Measurements from ENCODE around the gene ZNF664.

ZNF664 gene

DNA sequence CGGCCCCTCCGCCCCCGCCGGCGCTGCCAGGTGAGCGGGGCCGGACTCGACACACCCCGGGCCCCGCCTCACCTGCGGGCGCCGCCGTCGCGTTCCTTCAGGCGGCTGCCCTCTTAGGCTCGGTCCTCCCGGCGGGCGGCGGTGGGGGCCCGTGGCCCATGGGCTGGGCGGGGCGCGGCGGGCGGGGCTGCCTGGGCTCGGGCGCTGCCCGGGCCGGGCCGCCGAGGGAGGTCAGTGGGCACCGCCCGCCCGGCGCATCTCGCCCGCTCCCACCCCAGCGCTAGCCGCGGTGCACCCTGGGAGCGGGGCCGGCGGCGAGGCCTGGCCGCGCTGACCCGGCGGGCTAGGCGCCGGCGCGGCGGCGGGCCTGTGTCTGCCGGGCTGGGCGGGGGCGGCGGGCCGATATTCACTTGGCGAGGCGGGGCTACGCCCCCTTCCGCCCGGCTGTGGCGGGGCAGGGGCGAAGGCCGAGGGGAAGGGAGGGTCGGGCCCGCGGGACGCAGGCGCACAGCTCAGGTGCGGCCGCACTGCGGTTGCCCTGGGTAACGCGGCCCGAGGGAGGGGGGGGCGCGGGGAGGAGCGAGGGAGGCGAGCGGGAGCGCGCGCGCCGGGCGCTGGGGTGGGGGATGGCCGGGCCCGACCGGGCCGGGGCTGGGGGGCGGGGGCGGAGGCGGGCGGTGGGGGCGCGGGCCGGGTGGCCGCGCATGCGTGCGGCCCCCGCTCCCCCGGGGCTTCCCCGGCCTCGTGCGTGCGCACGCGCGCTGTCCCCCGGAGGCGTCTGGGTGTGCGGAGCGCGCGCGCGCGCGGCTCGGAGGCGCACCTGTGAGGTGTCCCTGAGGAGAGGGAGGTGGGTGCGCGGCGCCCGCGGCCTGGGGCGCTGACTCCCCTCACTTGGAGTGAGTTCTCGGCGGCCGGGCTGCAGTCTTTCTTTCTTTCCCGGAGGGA is at the start of gene ZNF664, which contains the start of gene CCDC92:
Gene ZNF664 (plus strand): TSS at position 759 of the 945 bp plus-strand sequence. CDS start 38,930 bp downstream, outside the sequence.
Gene CCDC92 (minus strand): TSS at position 375 of the 945 bp plus-strand sequence. CDS start 28,526 bp downstream, outside the sequence.
- peak; percentile 95 for DNase-seq (ENCODE audit: low read depth)

DNA sequence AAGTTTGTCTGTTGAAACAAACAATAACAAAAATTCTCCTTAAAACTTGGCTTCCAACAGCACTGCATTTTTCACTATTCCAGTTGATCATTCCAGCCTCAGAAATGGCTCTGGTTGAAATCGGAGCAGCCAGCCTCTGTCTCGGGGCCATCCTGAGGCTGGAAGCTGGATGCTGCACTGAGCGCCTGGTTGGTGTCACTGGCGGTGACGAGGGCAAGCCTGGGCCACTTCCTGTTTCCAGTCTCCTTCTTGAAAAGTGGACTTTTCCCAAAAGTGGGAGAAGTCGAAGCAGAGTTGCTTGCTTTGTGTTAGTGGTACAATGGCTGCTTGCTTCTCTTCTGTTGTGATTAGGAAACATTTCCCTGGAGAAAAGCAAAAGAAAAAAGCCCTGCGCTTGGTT is 49.1 kb upstream of the ZNF664 start:
- no peak for DNase-seq (ENCODE audit: low read depth)

DNA sequence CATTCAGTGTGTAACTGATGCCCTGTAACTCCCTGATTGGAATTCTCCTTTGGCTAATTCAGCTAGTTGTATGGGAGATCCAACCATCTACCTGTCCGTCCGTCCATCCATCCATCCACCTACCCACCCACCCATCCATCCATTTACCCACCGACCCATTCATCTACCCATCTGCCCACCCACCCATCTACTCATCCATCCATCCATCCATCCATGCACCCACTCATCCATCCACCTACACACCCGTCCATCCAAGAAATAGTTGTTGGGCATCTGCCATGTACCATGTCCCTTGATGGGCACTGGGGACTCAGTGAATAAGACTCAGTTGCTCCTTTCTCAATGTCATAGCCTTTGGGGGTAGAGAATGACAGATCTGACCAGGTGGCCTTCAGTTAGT is 48.5 kb upstream of the ZNF664 start:
- DNase-seq (ENCODE audit: low read depth), result no peak

DNA sequence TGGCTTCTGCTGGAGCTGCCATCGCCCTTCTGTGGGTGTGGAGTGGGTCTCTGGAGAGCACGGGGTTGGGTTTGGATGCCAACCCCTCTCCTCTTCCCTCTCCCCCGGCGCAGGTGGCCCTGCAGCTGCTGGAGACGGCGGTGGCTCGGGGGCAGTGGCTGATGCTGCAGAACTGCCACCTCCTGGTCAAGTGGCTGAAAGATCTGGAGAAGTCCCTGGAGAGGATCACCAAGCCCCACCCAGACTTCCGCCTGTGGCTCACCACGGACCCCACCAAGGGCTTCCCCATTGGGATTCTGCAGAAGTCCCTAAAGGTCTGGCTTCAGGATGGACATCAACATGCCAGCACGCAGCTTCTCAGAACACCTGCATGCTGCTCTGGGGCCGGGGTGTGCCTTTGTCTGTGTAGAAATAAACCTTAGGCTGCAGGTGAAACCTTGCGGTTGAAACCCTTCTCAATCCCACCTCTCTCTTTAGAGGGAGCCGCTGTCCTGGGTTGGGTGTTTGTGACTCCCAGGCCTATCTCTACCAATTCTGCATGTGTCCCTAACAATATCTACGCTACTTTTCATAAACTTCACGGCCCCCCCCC is 44.6 kb upstream of the ZNF664 start:
- DNase-seq (ENCODE audit: low read depth), result no peak

DNA sequence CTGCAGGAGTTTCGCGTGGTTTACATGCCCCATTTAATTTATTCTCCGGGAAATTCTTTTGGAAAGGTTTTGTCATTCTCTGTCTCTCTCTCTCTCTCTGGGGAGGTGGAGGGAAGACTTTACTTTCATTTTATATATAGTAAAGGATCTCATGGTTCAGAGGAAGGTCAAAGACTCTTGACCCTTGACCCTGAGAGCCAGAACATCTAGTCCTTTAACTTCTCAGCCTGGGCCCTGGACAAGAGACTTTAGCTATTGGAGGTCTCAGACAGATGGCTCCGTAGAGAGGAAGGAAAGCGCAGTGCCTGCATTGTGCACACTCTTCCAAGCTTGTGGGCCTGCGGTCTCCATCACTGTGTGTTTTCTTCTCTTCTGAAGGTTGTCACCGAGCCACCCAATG is 44.1 kb upstream of the ZNF664 start:
- DNase-seq (ENCODE audit: low read depth), result no peak

DNA sequence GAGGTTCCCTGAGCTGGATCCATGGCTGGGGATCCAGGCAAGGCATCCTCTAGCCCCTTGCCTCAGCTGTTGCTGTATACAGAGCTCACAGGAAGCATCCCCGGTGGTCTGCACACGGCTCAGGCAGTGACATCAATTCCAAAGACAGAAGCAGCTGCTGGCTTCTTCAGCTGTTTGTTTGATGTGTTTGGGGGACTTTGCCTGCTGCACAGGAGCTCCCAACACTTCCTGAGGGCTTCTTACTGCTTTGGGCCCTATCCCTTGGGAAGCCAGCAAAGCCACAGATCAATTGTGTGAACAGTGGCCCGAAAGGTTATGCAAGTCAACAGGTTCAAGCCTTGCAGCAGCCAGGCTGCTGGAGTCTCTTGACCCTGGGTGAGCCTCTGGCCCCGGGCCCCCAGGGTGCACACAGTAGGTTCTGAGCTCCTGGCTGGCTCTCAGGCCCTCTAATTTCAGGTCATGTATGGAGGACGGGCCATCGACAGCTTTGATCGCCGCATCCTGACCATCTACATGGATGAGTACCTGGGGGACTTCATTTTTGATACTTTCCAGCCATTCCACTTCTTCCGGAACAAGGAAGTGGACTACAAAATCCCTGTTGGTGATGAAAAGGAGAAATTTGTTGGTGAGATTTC is 43.0 kb upstream of the ZNF664 start:
- no peak for DNase-seq (ENCODE audit: low read depth)

DNA sequence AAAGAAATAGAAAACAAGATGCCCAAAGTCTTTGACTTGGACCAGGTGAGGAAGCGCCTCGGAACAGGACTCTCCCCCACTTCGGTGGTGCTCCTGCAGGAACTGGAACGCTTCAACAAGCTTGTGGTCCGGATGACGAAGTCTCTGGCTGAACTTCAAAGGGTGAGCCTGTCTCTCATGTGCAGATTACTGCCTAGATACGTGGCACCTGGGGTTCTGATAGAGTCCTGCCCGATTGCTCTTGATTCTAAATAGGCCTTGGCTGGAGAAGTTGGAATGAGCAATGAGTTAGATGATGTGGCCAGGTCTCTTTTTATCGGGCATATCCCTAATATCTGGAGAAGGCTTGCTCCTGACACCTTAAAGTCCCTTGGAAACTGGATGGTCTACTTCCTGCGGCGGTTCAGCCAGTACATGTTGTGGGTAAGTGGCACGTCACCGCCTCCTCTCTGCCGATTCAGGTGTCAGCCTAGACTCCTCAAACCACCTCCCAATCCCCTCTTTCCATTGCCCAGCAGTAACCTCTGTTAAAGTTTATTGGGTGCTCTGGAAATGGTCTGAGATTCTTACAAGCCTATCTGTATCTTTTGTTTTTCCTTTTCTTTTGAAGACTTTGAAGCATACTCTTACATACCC is 41.2 kb upstream of the ZNF664 start:
- no peak for DNase-seq (ENCODE audit: low read depth)

DNA sequence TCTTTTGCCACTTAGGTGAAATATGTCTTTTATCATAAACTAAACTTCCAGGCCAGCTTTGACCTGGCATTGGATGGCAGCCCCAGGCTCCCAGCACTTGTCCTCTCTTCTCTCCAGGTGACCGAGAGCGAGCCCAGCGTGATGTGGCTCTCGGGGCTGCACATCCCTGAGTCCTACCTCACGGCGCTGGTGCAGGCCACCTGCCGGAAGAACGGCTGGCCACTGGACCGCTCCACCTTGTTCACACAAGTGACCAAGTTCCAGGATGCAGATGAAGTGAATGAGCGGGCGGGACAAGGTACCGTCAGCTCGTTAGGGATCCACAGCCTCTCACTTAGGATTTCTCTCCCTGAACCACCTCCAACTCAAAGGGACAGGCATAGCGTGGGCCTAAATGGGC is 39.8 kb upstream of the ZNF664 start:
- no peak for DNase-seq (ENCODE audit: low read depth)

DNA sequence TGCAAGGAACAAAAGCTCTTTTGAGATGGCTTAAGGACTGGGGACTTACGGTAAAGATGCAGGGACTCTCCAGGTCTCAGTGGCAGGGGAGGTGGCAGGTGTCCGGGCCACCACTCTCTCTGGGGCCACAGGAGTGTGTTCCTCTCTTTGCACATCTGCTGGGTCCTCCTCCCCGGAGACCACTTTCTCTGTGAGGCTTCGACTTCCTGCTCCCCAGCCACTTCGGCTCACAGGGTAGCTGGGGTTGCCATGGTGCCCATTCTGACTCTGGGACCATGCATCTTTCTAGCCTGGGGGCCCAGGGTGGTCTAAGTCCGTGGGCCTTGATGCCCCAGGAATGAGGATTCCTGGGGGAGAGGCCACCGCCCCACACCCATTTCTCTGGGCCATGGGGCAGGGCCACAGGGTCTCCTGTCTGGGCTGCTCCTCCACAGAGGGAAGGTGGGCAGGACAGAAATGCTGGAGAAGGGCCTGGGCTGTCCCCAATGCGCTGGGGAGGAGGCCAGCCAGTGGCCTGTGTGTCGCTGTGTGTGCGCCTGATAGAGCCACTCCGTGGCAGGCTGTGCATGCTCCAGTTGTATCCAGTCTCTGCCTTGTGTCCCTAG is 38.9 kb upstream of the ZNF664 start:
- DNase-seq (ENCODE audit: low read depth), result no peak

DNA sequence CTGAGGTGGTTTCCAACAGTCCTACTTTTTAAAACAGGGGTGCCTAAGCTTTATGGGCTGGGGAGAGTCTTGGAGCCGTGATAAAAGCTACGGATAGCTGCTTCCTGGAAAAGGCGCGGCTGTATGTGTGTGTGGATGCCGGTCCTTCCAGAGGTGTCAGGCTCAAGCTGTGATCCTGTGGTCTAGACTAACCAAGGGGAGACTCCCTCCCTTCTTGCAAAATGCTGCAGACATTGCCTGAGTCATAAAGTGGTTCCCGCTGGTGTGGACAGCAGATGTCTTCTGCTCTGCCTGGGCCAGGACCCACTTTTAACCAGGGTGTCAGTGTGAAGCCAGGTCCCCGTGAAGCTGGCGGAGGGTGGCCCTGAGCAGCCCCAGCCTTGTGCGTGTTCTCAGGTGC is 38.2 kb upstream of the ZNF664 start:
- no peak for DNase-seq (ENCODE audit: low read depth)

DNA sequence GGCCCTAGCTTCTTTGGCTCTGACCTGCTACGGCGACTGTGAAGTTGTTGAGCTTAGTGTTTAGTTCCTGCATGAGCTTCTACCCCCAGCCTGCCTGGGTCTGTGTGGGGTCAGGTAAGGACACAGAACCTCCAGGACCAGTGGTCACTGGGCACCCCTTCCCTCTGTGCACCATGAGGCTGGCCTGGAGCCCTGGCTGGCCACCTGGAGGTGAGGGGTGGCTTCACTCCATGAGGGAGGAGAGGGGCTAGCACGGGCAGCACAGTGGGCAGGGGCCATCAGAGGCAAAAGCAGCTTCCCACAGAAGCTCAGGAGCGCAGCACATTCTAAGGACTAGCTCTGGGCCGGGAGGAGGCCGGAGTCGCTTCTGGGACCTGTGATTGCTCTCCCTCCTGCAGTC is 37.1 kb upstream of the ZNF664 start:
- DNase-seq (ENCODE audit: low read depth), result no peak

DNA sequence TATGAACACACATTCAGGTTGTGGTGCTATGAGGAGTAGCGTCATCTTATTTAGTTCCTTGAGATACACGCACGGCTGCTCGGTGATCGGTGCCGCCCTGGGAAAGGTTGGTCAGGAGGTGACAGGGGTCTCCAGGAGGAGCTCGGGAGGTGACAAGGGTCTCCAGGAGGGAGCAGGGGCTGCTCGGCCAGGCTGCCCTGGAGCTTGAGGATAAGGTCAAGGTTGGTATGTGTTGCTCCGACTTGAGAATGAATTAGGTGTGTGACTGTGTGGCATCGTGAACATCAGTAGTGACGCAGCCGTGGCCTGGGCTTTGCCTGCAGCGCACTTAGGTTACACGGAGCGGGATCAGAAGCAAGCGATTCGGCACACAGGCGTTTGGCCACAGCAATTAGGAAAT is 36.5 kb upstream of the ZNF664 start:
- DNase-seq (ENCODE audit: low read depth), result no peak

DNA sequence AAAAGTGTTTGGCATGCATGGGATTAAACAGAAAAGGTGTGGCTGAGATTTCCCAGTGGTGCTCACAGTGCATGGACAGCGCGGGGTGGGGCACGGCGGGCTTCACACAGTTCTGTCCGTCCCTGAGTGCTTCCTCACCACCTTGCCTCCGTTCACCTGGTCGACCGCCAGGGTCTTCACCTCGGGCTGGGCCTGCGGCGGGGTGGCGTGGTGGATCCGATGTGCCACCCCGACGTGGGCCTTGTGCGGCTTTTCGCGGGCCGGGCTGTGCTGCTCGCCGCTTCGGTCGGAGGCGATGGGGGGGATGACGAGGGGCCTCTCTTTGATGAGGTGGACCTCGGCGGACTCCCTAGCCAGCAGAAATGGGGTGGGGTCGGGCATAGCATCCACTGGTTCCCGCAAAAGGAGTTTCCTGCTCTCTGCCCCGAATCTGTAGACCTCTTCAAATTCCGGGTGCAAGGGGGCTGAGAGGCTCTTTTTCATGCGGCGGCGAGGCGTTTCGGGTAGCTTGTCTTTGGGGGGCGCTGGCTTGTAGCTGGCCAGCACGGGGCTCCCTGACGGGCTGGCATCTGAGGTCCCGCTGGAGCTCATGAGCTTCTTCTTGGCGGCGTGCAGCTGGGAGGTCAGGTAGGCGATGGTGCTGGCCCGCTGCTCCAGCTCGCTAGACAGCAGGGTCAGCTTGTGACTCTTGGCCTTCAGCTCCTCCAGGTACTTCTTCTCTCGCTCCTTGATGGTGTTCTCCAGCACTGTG is 35.9 kb upstream of the ZNF664 start:
- no peak for DNase-seq (ENCODE audit: low read depth)

DNA sequence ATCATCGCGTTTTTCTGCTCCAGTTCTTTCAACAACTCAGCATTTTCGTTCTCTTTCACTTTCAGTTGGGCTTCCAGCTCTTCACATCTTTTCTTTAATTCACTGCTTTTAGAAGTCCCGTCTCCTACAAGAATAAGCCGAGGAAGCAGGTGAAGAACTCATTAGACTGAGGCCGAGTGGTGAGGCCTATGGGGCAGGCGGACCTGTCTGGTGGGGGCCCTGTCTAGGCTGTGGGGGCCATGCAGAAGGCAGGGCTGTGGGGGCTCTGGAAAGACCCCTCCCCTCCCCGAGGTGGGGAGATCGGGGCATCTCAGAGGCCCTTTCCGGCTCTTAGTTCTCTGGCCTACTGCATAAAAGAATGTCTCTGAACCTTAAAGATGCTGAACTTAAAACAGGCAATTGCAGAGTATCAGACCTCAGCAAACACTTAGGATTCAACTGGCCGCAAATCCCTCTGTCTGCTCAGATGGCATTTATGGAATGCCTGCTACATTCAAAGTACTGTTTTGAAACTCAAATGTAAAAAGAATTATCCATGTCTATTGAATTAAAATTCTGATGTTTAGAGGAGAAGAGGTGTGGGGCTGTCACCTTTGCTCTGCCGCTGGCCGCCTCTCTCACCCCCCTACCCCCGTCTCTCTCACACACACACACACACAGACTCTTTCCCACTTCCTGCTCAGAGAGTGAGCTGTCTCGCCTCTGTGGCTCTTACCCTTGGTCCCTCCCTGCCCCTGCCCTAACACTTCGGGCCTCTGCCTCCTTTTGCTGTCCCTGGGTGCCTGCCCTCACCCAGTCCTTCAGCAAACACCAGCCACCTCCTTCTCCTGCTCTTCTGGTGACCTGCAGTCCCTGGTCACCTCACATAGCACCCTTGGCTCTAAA is 35.1 kb upstream of the ZNF664 start:
- peak; percentile 31 for DNase-seq (ENCODE audit: low read depth)

DNA sequence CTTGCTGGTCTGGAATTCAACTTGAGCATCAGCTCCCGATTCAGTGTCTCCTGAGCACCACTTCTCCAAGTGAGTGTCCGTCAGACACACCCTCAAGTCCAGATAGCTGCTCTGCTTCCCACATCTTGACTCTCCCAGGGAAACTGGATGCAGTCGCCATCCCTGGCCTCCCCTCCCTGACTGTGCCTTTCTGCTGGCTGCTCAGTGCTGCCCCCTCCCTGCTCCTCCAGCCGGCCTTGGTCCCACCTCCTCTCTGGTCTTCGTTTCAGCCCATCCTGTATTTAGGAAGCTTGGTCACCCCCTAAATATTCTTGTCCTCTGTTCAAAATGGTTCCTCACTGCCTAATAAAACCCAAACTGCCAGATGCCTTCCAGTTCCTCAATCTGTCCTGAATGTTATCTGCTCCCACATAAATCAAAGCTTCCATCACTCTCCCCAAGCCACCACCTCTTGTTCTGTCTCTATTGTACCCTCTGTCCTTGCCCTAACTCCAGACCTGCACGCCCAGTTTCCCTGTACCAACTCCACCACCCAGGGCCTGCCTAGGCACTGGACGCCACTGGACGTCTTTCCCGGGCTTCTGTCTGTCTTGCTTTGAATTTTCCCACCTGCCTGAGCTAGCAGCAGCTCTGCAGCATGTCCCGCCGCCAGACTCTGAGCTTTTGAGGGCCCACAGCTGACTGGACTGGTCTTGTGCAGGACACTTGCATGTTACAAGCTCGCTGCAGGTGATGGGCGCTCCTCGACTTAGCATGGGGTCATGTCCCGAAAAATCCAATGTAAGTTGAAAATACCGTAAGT is 34.1 kb upstream of the ZNF664 start:
- no peak for DNase-seq (ENCODE audit: low read depth)

DNA sequence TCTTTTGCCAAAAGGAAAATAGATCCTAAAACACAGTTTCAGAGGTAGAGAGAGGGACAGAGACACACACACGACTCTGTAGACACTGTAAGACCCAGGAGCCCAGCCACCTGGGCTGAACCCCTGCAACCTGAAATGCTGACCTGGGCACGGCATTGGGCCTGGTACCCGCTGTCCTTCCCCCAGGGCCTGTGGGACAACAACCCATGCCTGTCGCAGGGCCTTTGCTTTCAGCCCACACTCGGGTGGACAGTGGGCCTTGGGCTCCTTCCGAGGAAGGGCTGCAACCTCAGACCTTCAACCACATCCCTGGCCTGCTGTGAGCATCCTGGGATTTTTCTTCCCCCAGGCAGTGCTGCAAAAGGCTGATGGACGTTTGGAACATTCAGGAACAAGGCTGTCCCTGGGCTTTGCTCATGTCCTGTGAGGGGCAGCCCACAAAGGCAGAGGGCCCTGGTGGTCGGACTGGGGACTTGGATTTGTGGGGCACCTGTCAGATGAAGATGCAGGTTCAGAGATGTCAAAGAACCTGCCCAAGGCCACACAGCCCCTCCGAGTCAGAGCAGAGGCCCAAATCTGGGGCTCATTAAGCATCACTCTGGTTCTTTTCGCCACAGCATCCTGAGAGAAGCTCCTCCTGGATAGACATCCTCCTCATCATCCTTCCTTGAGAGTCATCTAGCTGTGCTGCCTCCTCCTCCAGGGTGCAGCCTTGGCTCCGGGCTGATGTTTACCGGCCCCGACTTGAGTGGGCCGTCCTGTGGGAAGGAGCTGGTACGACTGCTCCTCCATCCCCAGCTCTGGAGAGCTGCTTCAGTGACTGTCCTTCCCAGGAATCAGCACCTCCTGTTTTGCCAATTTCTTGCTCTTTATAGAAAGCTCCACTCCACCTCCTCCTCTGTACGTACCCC is 33.0 kb upstream of the ZNF664 start:
- no peak for DNase-seq (ENCODE audit: low read depth)

DNA sequence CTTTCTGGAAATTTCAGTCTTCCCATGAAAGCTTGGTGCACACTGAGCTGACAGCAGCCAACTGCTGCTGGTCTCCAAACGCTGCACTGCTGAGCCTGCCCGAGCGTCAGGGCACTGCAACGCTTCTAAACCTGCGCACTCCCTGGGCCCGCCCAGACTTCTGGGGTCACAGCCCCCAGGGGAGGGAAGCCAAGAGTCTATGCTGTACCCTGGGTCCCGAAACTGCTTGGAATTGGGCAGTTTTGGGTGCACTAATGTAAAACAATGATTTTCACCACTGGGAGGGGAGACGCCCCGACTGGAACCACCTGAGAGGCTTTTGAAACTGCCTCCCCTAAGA is 32.4 kb upstream of the ZNF664 start:
- DNase-seq (ENCODE audit: low read depth), result no peak

DNA sequence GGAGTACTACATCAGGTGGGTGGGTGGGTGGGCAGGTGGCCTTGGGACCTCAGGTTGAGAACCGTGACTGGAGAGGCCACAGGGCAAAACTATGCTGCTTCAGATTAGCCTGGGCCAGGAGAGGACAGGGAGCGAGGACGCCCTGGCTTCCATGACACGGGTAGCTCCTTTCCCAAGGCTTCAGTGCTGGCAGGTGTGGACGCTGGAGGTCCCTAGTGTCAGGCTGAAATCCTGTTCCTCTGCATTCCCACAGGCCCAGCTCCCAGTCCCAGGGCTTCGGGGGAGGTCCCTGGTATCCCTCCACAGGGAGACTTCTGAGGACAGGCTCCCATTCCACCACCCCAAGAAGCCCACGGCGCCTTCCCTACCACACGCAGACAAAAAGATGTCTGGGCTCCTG is 32.0 kb upstream of the ZNF664 start:
- no peak for DNase-seq (ENCODE audit: low read depth)
